Transverse colon (tissue), 4 donors: ENCODE results near the gene STK31. TPM values are rescaled to one million over a fixed set of nuclear protein-coding genes. Genes with fewer than 3 reads are reported as not detected.
"Not testable (repeated sequence)": the region's sequence is repeated elsewhere in the genome, so short reads cannot be mapped to it uniquely, and the experiment has no call there.

Experiments used
- DNase-seq: peaks from one replicate; pipeline ENCODE4 v3.0.0-alpha.2; 2019
- H3K27ac ChIP-seq, 4 donors: fragments of 200-600 bp; sonication (generic); 2 replicates each; pipeline ENCODE4 v1.5.1; 2016 to 2018; ENCODE audit warnings: inconsistent platforms in 4 of 4
- H3K27me3 ChIP-seq: fragments of 200-600 bp; sonication (generic); 2 replicates; pipeline ENCODE4 v1.5.1; 2017; ENCODE audit warnings: inconsistent platforms
- H3K36me3 ChIP-seq, 4 donors: fragments of 200-600 bp; sonication (generic); 2 replicates each; pipeline ENCODE4 v1.5.1; 2017 to 2019; ENCODE audit warnings: inconsistent platforms in 4 of 4
- H3K4me1 ChIP-seq, 4 donors: fragments of 200-600 bp; sonication (generic); 2 replicates each; pipeline ENCODE4 v1.5.1; 2017 to 2020; ENCODE audit warnings: inconsistent platforms in 4 of 4
- H3K4me3 ChIP-seq, 4 donors: fragments of 200-600 bp; sonication (generic); 1 replicate in 1 of 4; 2 replicates in 3 of 4; pipeline versions ENCODE4 v1.5.1 to v1.6.1; 2017 to 2019; ENCODE audit warnings: inconsistent platforms in 4 of 4
- H3K9me3 ChIP-seq, 2 donors: fragments of 200-600 bp; sonication (generic); 2 replicates each; pipeline ENCODE4 v1.5.1; 2017 to 2019; ENCODE audit warnings: inconsistent platforms in 2 of 2
- EP300 ChIP-seq: sonication (generic); formaldehyde crosslinking; IDR thresholded peaks from one replicate; pipeline ENCODE4 v1.6.1; 2017; ENCODE audit warnings: antibody characterized with exemption, low read depth
- POLR2A ChIP-seq: fragments of 450-650 bp; IDR thresholded peaks from one replicate; pipeline ENCODE4 v1.6.1; 2016; ENCODE audit warnings: antibody characterized with exemption, mild to moderate bottlenecking, moderate library complexity
- POLR2AphosphoS5 ChIP-seq, 3 donors: sonication (generic); formaldehyde crosslinking; IDR thresholded peaks; one replicate each; pipeline ENCODE4 v1.6.1; 2016; ENCODE audit warnings: antibody characterized with exemption in 3 of 3
- WGBS, 2 donors: methylation state at CpG; one replicate each; pipeline ENCODE4 v1.1.5; 2018; ENCODE audit warnings: low coverage in 1 of 2; 5-methylcytosine and 5-hydroxymethylcytosine counted together
- in situ Hi-C, 4 donors: fragments of 200-750 bp; cut with MboI; loops; one replicate each; pipeline versions ENCODE4 v1.15.0 to v1.15.1; 2017; ENCODE audit warnings: low sequenced_read_pairs in 3 of 4, low pct_ligation_motif_present in 1 of 4, low pct_unique_long_range_greater_than_20kb in 1 of 4
- intact Hi-C: fragments of 100-400 bp; cut with DNase I; formaldehyde crosslinking; loops from one replicate; pipeline ENCODE4 v1.15.1; 2023; ENCODE audit warnings: low total_unique reads
- total RNA-seq, 4 donors: library from RNA; depleted of rRNA; stranded (reverse); fragments of >200 nt; gene quantifications; one replicate each; pipeline ENCODE4 v1.1.0, GENCODE V29; 2016
- TF ChIP-seq, protein P1 (sequence below), 5 experiments: fragments of 200-600 bp in 3 of 5; fragments of 450-650 bp in 2 of 5; sonication (generic) in 3 of 5; IDR thresholded peaks; 1 replicate in 2 of 5; 2 replicates in 3 of 5; pipeline ENCODE4 v1.5.1; 2016 to 2017; ENCODE audit warnings: antibody characterized with exemption in 5 of 5, inconsistent platforms in 3 of 5, mild to moderate bottlenecking in 2 of 5, moderate library complexity in 1 of 5

The STK31 gene
- total RNA-seq, 4 donors from 2014 or later: 0.37 to 0.95 (median 0.67) TPM

DNA sequence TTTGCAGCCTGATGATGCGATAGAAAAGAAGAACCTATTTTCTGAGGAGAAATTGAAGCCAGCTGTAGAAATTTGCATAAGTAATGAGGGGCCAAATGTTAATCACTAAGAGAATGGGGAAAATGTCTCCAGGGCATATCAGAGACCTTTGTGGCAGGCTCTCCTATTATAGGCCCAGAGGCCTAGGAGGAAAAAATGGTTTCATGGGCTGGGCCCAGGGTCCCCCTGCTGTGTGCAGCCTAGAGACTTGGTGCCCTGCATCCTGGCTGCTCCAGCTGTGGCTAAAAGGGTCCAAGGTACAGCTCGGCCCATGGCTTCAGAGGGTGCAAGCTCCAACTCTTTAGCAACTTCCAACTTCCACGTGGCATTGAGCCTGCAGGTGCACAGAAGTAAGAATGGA, 123.4 kb downstream of the STK31 start:
- Histone ChIP-seq H3K27ac (no peak overlapping the region), H3K4me3 (no peak overlapping the region), H3K9me3 (peaks cover under 1 to 20% of the 10 kb centered on the region in 2 donors), H3K27me3 (no peaks in the 10 kb centered on the region), H3K4me1 (no peaks in the 10 kb centered on the region), H3K36me3 (no peaks in the 10 kb centered on the region)
- intact Hi-C loops: no loop called here
- TF ChIP-seq POLR2AphosphoS5 (IDR thresholded peaks at IDR 0.05) (no peak), EP300 (no peak), POLR2A (no peak)
- TF ChIP-seq, protein P1, sequence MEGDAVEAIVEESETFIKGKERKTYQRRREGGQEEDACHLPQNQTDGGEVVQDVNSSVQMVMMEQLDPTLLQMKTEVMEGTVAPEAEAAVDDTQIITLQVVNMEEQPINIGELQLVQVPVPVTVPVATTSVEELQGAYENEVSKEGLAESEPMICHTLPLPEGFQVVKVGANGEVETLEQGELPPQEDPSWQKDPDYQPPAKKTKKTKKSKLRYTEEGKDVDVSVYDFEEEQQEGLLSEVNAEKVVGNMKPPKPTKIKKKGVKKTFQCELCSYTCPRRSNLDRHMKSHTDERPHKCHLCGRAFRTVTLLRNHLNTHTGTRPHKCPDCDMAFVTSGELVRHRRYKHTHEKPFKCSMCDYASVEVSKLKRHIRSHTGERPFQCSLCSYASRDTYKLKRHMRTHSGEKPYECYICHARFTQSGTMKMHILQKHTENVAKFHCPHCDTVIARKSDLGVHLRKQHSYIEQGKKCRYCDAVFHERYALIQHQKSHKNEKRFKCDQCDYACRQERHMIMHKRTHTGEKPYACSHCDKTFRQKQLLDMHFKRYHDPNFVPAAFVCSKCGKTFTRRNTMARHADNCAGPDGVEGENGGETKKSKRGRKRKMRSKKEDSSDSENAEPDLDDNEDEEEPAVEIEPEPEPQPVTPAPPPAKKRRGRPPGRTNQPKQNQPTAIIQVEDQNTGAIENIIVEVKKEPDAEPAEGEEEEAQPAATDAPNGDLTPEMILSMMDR (IDR thresholded peaks at IDR 0.05): no peak
- WGBS, 2 donors: 82 to 100% methylated on average over 1 to 3 of the region's 3 CpGs
- in situ Hi-C loops: no loop called here
- DNase-seq: no peak

DNA sequence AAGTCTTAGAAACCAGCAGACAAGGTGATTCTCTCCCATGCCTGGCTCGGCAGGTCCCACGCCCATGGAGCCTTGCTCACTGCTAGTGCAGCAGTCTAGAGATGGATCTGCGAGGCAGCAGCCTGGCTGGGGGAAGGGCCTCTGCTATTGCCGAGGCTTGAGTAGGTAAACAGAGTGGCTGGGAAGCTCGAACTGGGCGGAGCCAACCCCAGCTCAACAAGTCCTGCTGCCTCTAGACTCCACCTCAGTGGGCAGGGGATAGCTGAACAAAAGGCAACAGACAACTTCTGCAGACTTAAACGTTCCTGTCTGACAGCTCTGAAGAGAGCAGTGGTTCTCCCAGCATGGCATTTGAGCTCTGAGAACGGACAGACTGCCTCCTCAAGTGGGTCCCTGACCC, 134.8 kb downstream of the STK31 start:
- in situ Hi-C loops, DNase-seq, H3K36me3 ChIP-seq, H3K27ac ChIP-seq, H3K27me3 ChIP-seq, H3K4me3 ChIP-seq, intact Hi-C loops, H3K9me3 ChIP-seq, H3K4me1 ChIP-seq: not testable (repeated sequence)
- WGBS, 2 donors: 60% methylated on average over 1 to 8 of the region's 8 CpGs

DNA sequence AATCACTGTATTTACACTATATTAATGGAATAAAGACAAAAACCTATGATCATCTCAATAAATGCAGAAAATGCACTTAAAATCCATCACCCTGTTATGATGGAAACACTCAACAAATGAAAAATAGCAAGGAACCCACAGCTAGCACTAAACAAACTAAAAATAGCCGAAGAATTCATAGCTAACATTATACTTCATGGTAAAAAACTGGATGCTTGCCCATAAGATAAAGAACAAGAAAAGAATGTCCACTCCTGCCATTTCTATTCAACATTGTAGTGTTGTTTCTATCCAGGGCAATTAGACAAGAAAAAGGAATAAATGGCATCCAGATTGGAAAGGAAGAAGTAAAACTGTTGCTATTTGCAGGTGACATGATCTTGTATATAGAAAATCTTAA, 142.1 kb downstream of the STK31 start:
- H3K4me1 ChIP-seq: no peaks in the 10 kb centered on the region
- in situ Hi-C loops: loop anchor here in 2 of 4 donors (25.0 kb wide), 1 partner anchor 810 kb away; no protein-coding TSS in a partner anchor
- no peak overlapping the region for H3K4me3 ChIP-seq
- intact Hi-C loops: no loop called here
- WGBS, 2 donors: 29 to 33% methylated on average over 1 of the region's 1 CpG
- peaks cover 0 to under 1% of the 10 kb centered on the region in 2 donors for H3K9me3 ChIP-seq
- H3K36me3 ChIP-seq: no peaks in the 10 kb centered on the region
- TF ChIP-seq, protein P1 (IDR thresholded peaks at IDR 0.05): no peak
- TF ChIP-seq POLR2AphosphoS5 (IDR thresholded peaks at IDR 0.05) (no peak), EP300 (no peak), POLR2A (no peak)
- DNase-seq: no peak
- H3K27ac ChIP-seq: no peak overlapping the region
- H3K27me3 ChIP-seq: no peaks in the 10 kb centered on the region

DNA sequence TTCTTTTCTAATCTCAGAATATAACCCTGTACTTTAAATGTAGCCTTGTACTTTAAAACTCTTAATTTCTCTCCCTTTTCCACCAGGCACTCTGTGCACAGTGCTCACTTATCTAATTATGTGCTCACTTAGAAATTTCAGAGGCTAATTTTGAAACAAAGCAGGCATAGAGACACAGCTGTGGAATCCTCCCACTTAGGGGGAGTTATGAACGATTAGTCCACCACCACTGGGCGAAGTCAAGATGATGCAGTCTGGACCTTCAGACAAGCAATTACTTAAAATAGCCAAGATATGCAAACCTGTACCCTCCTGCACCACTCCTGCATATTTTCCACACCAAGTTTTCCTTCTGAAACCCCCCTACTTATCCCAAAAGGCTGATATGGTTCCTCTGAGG, 143.0 kb downstream of the STK31 start:
- intact Hi-C loops (no loop called here), in situ Hi-C loops (loop anchor here in 2 of 4 donors (25.0 kb wide), 1 partner anchor 809 kb away; no protein-coding TSS in a partner anchor)

More for the DNA sequence above, 143.0 kb downstream of the STK31 start:
- Histone ChIP-seq H3K27ac (no peak overlapping the region), H3K4me3 (no peak overlapping the region), H3K9me3 (no peaks in the 10 kb centered on the region), H3K36me3 (no peaks in the 10 kb centered on the region), H3K27me3 (no peaks in the 10 kb centered on the region), H3K4me1 (no peaks in the 10 kb centered on the region)
- no peak for DNase-seq
- WGBS, 2 donors: 33 to 71% methylated on average over 1 to 2 of the region's 2 CpGs
- no peak for TF ChIP-seq EP300
- TF ChIP-seq POLR2AphosphoS5 (IDR thresholded peaks at IDR 0.05): no peak
- no peak for TF ChIP-seq POLR2A
- TF ChIP-seq, protein P1 (IDR thresholded peaks at IDR 0.05): no peak
